ENCODE data around the gene PI4KA.

Gene PI4KA

DNA sequence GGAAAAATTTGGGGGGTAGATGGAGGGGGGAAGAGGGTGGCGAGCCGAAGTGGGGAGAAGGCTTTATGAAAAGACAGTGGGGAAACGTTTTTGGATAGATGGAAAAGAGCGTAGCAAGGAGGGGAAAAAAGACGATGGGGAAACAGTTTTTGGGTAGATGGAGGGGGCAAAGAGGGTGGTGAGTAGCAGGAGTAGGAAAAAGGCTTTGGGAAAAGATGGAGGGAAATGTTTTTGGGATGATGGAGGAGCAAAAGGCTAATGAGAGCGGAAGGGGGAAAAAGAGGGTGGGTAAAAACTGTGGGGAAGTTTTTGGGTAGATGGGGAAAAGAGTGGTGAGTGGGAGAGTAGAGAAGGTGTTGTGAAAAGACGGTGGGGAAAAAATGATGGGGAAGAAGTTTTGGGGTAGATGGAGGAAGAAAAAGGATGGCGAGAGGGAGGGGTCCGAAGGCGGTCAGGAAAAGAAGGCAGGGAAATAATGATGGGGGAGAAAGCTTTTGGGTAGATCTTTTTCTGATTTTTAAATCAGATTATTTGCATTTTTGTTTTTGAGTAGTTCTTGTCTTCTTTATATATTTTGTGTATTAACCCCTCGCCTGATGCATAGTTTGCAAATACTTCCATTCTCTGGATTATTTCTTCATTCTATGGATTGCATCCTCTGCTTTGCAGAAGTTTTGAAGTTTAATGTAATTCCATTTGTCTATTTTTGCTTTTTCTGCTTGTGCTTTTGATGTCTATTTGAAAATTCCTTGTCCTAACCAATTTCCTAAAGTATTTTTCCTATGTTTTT lies 200.0 kb downstream of the PI4KA start:
- WGBS, 2 experiments: 89 to 90% methylated on average over 10 to 11 of the region's 11 CpGs
- Histone ChIP-seq H3K4me3 (ENCODE audit: insufficient read depth, low read depth, low read length) (no peak overlapping the region), H3K27me3 (ENCODE audit: control insufficient read depth, insufficient read depth, low read length, poor library complexity, severe bottlenecking) (peaks cover 3% of the 10 kb centered on the region), H3K36me3 (ENCODE audit: control insufficient read depth, insufficient read depth, low read length) (no peaks in the 10 kb centered on the region), H3K27ac (ENCODE audit: insufficient read depth, low read depth, low read length, poor library complexity, severe bottlenecking) (no peak overlapping the region), H3K9me3 (ENCODE audit: control insufficient read depth, low read length) (no peaks in the 10 kb centered on the region), H3K4me1 (ENCODE audit: control insufficient read depth, insufficient read depth, low read length) (no peaks in the 10 kb centered on the region)

DNA sequence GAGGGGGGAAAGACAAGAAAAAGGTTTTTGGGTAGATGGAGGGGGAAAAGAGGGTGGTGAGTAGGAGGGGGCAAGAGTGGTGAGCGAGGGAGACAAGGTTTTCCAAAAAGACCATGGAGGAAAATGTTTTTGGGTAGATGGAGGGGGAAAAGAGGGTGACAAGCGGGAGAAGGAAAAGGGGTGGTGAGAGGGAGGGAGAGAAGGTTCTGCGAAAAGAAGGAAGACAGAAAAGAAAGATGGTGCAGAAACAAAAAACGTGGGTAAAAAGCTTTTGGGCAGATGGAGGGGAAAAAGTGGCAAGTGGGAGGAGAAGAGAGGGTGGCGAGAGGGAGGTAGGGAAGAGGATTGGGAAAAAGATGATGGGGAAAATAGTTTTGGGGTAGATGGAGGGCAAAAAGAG lies 200.6 kb downstream of the PI4KA start:
- Histone ChIP-seq H3K27ac (ENCODE audit: insufficient read depth, low read depth, low read length, poor library complexity, severe bottlenecking) (no peak overlapping the region), H3K9me3 (ENCODE audit: control insufficient read depth, low read length) (no peaks in the 10 kb centered on the region), H3K36me3 (ENCODE audit: control insufficient read depth, insufficient read depth, low read length) (no peaks in the 10 kb centered on the region), H3K4me1 (ENCODE audit: control insufficient read depth, insufficient read depth, low read length) (no peaks in the 10 kb centered on the region), H3K27me3 (ENCODE audit: control insufficient read depth, insufficient read depth, low read length, poor library complexity, severe bottlenecking) (peaks cover 3% of the 10 kb centered on the region), H3K4me3 (ENCODE audit: insufficient read depth, low read depth, low read length) (no peak overlapping the region)
- 85 to 86% methylated on average over 5 of the region's 5 CpGs for WGBS, 2 experiments
